Sigmoid colon (tissue), 4 donors: ENCODE results near the gene AMY1B.
"Not testable (repeated sequence)": the region's sequence is repeated elsewhere in the genome, so short reads cannot be mapped to it uniquely, and the experiment has no call there.

Source experiments
- CTCF ChIP-seq, 4 experiments: fragments of 450-650 bp in 3 of 4; fragments of 200-600 bp in 1 of 4; IDR thresholded peaks; one replicate each; pipeline ENCODE4 v1.5.1; 2016 to 2019; ENCODE audit warnings: antibody characterized with exemption in 4 of 4, mild to moderate bottlenecking in 3 of 4, moderate library complexity in 2 of 4
- POLR2AphosphoS5 ChIP-seq, 4 donors: sonication (generic); formaldehyde crosslinking; IDR thresholded peaks; one replicate each; pipeline ENCODE4 v1.6.1; 2017; ENCODE audit warnings: antibody characterized with exemption in 4 of 4

DNA sequence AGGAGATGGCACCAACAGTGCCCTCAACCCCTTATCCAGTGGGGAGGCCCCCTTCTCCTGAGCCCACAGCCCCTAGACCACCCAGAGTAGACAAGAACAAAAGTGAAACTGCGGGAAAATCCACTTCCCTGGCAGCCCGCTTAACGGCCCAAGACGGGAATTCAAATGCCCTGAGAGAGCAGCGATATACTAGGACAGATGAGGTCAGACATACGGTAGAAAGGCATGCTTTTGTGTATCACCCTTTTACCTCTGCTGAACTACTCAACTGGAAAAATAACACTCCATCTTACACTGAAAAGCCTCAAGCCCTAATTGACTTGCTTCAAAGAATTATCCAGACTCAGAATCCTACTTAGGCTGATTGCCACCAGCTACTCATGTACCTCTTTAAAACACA lies 1.4 kb upstream of the AMY1B start:
- not testable (repeated sequence) for TF ChIP-seq CTCF, POLR2AphosphoS5 (IDR thresholded peaks at IDR 0.05)
